Upper lobe of right lung (tissue), 1 donor: ENCODE results near the gene KAT14. TPM values are rescaled to one million over a fixed set of nuclear protein-coding genes. Genes with fewer than 3 reads are reported as not detected.

Experiments
- ATAC-seq: fragments of 200-7000 bp; cut with Tn5 transposase; one replicate; pipeline ENCODE4 v1.9.1; 2020; ENCODE audit warnings: mild to moderate bottlenecking, moderate library complexity
- DNase-seq: peaks from one replicate; pipeline ENCODE4 v3.0.0-alpha.2; 2020
- H3K27ac ChIP-seq: fragments of 200-600 bp; one replicate; pipeline ENCODE4 v1.8.0; 2022
- H3K27me3 ChIP-seq: fragments of 200-600 bp; one replicate; pipeline ENCODE4 v1.8.0; 2022; ENCODE audit warnings: mild to moderate bottlenecking
- H3K36me3 ChIP-seq: fragments of 200-600 bp; one replicate; pipeline ENCODE4 v1.8.0; 2022
- H3K4me1 ChIP-seq: fragments of 200-600 bp; one replicate; pipeline ENCODE4 v1.8.0; 2022
- H3K4me3 ChIP-seq: fragments of 200-600 bp; one replicate; pipeline ENCODE4 v1.8.0; 2022; ENCODE audit warnings: mild to moderate bottlenecking
- H3K9me3 ChIP-seq: fragments of 200-600 bp; one replicate; pipeline ENCODE4 v1.8.0; 2022
- CTCF ChIP-seq: fragments of 200-600 bp; IDR thresholded peaks from one replicate; pipeline ENCODE4 v1.8.0; 2022; ENCODE audit warnings: antibody characterized with exemption
- intact Hi-C: fragments of 100-400 bp; cut with DNase I; formaldehyde crosslinking; loops from one replicate; pipeline ENCODE4 v1.11.0; 2022
- total RNA-seq: library from RNA; stranded (reverse); fragmentation: NEBNext Ultra II Directional; extraction: Animal tissue kit (Norgen Biotek cat#: 25700); gene quantifications from one replicate; pipeline ENCODE4 v1.2.1, GENCODE V29; 2021
- donor health status: DM: no; HTN: yes; CAD: no; lungs with severe emphysema.

The KAT14 gene
- total RNA-seq, 1 donor from 2014 or later: 12.5 TPM

- no peak overlapping the region for H3K27ac ChIP-seq
- H3K4me1 ChIP-seq: peaks cover 18% of the 10 kb centered on the region
- H3K9me3 ChIP-seq: no peaks in the 10 kb centered on the region
- no peak overlapping the region for H3K4me3 ChIP-seq
- ATAC-seq (no peak), DNase-seq (no peak)
- H3K27me3 ChIP-seq: no peaks in the 10 kb centered on the region
- intact Hi-C loops: no loop called here
- TF ChIP-seq CTCF: no peak
- H3K36me3 ChIP-seq: peaks cover 24% of the 10 kb centered on the region
These were observed 2.2 kb downstream of the KAT14 start for GRCh38 chr20:18139832-18140231.

DNA sequence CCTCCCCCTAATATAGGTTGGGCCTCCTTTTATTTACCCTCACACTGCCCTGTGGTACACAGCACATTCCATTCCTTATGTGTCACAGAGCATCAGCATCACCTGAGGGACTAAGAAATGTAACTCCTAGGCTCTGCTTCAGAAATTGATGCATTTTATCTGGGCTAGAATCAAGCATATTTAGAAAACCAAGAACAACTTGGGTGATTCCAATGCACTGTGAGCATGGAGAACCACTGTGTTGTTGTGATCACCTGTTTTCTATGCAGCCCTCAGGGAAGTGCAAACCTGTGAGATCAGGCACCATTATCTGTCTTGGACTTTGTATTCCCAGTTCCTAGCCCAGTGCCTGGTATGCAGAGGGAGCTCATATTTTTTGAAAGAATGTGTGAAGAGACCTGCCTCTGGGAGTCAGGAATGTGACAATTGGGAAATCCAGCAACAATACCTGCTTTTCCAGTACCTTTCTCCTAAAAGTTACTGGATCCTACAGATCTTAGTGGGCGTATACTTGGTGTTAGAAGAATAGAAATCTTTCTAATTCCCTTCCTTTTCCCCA lies 7.0 kb downstream of the KAT14 start:
- peaks cover 4% of the 10 kb centered on the region for H3K4me1 ChIP-seq
- H3K4me3 ChIP-seq: no peak overlapping the region
- H3K27me3 ChIP-seq: no peaks in the 10 kb centered on the region
- no peak for TF ChIP-seq CTCF
- intact Hi-C loops: no loop called here
- H3K36me3 ChIP-seq: peaks cover 35% of the 10 kb centered on the region
- H3K9me3 ChIP-seq: no peaks in the 10 kb centered on the region
- no peak overlapping the region for H3K27ac ChIP-seq
- no peak for DNase-seq
- peak; percentile 58 for ATAC-seq

DNA sequence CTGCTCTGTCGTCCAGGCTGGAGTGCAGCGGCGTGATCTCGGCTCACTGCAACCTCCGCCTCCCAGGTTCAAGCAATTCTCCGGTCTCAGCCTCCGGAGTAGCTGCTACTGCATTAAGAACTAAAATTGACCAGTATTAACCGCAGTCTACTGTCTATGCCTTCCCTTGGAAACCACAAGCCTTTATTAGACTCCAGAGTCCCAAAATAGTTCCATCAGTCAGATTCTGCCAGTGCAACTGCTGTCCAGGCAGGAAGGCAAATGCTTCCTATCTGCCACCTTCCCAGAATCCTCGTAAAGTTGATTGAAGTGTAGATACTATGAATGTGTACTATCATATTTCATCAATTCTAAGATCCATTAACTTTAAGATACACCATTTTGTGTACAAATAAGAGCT lies 16.7 kb downstream of the KAT14 start:
- no peak for ATAC-seq
- Histone ChIP-seq H3K27ac (no peak overlapping the region), H3K36me3 (peaks cover 59% of the 10 kb centered on the region), H3K27me3 (no peaks in the 10 kb centered on the region), H3K9me3 (no peaks in the 10 kb centered on the region), H3K4me1 (no peaks in the 10 kb centered on the region), H3K4me3 (no peak overlapping the region)
- no peak for DNase-seq
- no peak for TF ChIP-seq CTCF
- intact Hi-C loops: no loop called here

GRCh38 chr20:18156045-18156444 lies 18.4 kb downstream of the KAT14 start:
- H3K27me3 ChIP-seq: no peaks in the 10 kb centered on the region
- DNase-seq (no peak), ATAC-seq (no peak)
- no peak overlapping the region for H3K4me3 ChIP-seq
- H3K4me1 ChIP-seq: no peaks in the 10 kb centered on the region
- intact Hi-C loops: no loop called here
- H3K27ac ChIP-seq: no peak overlapping the region
- no peaks in the 10 kb centered on the region for H3K9me3 ChIP-seq
- TF ChIP-seq CTCF: no peak
- H3K36me3 ChIP-seq: peaks cover 61% of the 10 kb centered on the region

- Histone ChIP-seq H3K36me3 (peaks cover 48% of the 10 kb centered on the region), H3K4me1 (peaks cover 6% of the 10 kb centered on the region), H3K27ac (no peak overlapping the region), H3K4me3 (no peak overlapping the region), H3K27me3 (no peaks in the 10 kb centered on the region), H3K9me3 (no peaks in the 10 kb centered on the region)
- intact Hi-C loops: no loop called here
- DNase-seq (no peak), ATAC-seq (no peak)
- no peak for TF ChIP-seq CTCF
These were observed 26.7 kb downstream of the KAT14 start for GRCh38 chr20:18164356-18164755.

DNA sequence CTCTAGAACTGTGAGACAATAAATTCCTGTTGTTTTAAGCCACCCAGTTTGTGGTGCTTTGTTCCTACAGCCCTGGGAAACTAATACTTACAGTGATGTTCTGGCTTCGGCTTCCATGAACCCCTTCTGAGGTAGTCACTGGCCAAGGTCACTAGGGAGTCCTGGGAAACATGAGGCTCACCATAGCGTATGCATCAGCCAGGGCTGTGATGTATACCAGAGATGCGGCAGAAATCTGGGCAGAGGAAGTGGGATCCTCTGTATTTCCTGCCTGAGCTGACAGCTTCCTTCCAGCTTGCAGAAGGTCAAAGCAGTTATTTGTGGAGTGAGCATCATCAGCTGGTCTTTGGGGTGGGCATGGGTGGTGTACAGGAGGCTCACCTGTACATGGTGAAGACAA lies 27.9 kb downstream of the KAT14 start:
- intact Hi-C loops: no loop called here
- ATAC-seq (no peak), DNase-seq (no peak)
- Histone ChIP-seq H3K27me3 (no peaks in the 10 kb centered on the region), H3K4me1 (peaks cover 6% of the 10 kb centered on the region), H3K27ac (no peak overlapping the region), H3K9me3 (no peaks in the 10 kb centered on the region), H3K4me3 (no peak overlapping the region), H3K36me3 (peaks cover 36% of the 10 kb centered on the region)
- no peak for TF ChIP-seq CTCF
